Mesothelial cell of epicardium (in vitro differentiated cells): ENCODE measurements around the gene PLEKHA5. TPM values are rescaled to one million over a fixed set of nuclear protein-coding genes. Genes with fewer than 3 reads are reported as not detected.

ENCODE experiments used
- DNase-seq, 2 experiments: peaks; one replicate each; pipeline ENCODE4 v3.0.0; 2021; ENCODE audit warnings: low spot score in 2 of 2; ENCODE audit not compliant: unreplicated experiment in 2 of 2
- H3K27ac Mint-ChIP-seq: 2 replicates; pipeline ENCODE4 v1.8.0; 2021; ENCODE audit warnings: mixed read lengths
- H3K27me3 Mint-ChIP-seq: 2 replicates; pipeline ENCODE4 v1.8.0; 2021; ENCODE audit warnings: low read depth, mixed read lengths
- H3K36me3 Mint-ChIP-seq: 2 replicates; pipeline ENCODE4 v1.8.0; 2021; ENCODE audit warnings: mixed read lengths
- H3K4me1 Mint-ChIP-seq: 2 replicates; pipeline ENCODE4 v1.8.0; 2021; ENCODE audit warnings: mixed read lengths
- H3K4me3 Mint-ChIP-seq: 2 replicates; pipeline ENCODE4 v1.8.0; 2021; ENCODE audit warnings: mild to moderate bottlenecking, moderate library complexity, mixed read lengths
- H3K9me3 Mint-ChIP-seq: 2 replicates; pipeline ENCODE4 v1.8.0; 2021; ENCODE audit warnings: mixed read lengths
- total RNA-seq: library from RNA; stranded (reverse); gene quantifications from 3 replicates; pipeline ENCODE4 v1.2.1, GENCODE V29; 2021
- TF ChIP-seq, protein P1 (sequence below): fragments of 200-600 bp; sonication (generic); IDR thresholded peaks from one replicate; pipeline ENCODE4 v1.5.0; 2021; ENCODE audit warnings: antibody characterized with exemption; ENCODE audit not compliant: unreplicated experiment

The PLEKHA5 gene
- total RNA-seq, 1 donor from 2014 or later = 52.0 TPM

DNA sequence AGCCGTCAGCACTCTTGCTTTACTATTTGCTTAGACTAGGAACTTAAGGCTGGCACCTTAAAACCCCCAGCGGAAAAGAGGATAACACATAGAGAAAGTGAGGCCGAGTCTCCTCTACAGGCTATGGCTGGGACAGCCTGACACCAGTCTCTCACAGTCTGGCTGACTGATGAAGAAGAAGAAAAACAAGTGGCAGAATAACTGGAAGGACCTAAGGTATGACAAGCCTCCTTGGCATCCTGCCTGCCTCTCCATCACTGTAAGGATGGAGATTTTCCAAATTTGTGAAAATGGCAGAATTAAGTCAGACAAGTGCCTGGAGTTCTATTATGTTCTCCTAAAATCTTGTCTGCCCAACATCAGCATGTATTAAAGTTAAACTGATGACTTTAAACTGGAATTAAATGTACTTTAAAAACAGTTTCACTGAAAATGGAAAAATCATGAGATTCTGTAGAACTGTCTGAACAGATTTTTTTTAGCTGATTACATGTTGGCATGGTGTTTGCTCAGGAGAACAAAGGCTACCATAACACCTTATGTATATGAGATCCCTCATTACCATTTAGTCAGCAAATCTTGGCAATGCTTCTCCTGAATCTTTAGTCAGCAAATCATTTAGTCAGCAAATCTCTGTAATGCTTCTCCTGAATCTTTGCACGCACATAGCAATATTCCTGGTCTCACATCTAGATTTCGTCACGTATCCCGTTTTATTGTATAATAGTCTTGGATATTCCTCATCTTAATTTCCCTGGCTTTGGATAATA is 169.5 kb downstream of the PLEKHA5 start:
- H3K27ac Mint-ChIP-seq = no peak overlapping the region
- DNase-seq = no peak

DNA sequence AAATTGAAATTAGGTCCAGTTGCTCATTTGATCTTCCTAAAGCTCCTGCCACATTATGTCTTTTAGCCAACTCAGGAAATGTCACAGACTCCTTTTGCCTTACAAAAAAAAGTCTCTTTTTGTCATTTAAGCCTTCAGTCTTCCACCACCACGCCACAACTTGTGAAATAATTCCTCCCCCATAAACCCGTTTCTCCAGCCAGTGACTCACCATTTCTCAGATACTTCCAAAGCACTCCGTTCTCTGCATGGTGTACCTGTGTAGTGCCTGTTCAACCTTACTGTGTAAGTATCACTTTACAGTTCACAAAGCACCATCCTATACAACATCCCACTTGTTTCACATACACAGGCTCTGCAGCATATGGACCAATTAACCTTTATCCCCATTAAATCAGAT is 170.2 kb downstream of the PLEKHA5 start:
- peaks cover 13% of the 10 kb centered on the region for H3K4me1 Mint-ChIP-seq
- no peaks in the 10 kb centered on the region for H3K9me3 Mint-ChIP-seq
- no peak overlapping the region for H3K4me3 Mint-ChIP-seq
- H3K27me3 Mint-ChIP-seq = no peaks in the 10 kb centered on the region
- TF ChIP-seq, protein P1, sequence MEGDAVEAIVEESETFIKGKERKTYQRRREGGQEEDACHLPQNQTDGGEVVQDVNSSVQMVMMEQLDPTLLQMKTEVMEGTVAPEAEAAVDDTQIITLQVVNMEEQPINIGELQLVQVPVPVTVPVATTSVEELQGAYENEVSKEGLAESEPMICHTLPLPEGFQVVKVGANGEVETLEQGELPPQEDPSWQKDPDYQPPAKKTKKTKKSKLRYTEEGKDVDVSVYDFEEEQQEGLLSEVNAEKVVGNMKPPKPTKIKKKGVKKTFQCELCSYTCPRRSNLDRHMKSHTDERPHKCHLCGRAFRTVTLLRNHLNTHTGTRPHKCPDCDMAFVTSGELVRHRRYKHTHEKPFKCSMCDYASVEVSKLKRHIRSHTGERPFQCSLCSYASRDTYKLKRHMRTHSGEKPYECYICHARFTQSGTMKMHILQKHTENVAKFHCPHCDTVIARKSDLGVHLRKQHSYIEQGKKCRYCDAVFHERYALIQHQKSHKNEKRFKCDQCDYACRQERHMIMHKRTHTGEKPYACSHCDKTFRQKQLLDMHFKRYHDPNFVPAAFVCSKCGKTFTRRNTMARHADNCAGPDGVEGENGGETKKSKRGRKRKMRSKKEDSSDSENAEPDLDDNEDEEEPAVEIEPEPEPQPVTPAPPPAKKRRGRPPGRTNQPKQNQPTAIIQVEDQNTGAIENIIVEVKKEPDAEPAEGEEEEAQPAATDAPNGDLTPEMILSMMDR = no peak
- peaks cover 14% of the 10 kb centered on the region for H3K36me3 Mint-ChIP-seq
- H3K27ac Mint-ChIP-seq = peak overlapping the region; percentile 7
- DNase-seq = no peak

More for the DNA sequence above, 169.5 kb downstream of the PLEKHA5 start:
- Mint-ChIP-seq H3K4me1 (peaks cover 13% of the 10 kb centered on the region), H3K9me3 (no peaks in the 10 kb centered on the region), H3K27me3 (no peaks in the 10 kb centered on the region), H3K4me3 (no peak overlapping the region), H3K36me3 (peaks cover 14% of the 10 kb centered on the region)
- TF ChIP-seq, protein P1 = no peak

DNA sequence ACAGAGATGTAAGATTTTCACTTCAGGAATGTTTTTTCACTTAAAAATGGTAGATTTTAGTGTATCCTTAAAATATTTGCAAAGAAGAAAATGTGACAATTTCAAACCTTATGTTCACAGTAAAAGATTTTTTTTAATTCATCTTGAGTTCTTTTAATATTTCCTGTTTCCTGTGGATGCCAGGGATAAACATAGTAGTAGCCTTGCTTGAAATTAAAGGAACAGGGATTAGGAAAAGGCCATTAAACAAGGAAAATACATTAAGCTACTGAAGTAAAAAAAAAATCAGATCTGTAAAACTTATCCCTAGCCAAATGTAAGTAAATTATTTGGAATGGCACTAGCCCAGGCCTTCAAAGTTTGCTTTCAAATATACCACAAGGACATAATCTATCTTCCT is 171.7 kb downstream of the PLEKHA5 start:
- no peak for DNase-seq
- Mint-ChIP-seq H3K4me3 (no peak overlapping the region), H3K9me3 (no peaks in the 10 kb centered on the region), H3K27me3 (no peaks in the 10 kb centered on the region), H3K27ac (no peak overlapping the region), H3K4me1 (peaks cover 10% of the 10 kb centered on the region), H3K36me3 (peaks cover 21% of the 10 kb centered on the region)
- TF ChIP-seq, protein P1 = no peak

DNA sequence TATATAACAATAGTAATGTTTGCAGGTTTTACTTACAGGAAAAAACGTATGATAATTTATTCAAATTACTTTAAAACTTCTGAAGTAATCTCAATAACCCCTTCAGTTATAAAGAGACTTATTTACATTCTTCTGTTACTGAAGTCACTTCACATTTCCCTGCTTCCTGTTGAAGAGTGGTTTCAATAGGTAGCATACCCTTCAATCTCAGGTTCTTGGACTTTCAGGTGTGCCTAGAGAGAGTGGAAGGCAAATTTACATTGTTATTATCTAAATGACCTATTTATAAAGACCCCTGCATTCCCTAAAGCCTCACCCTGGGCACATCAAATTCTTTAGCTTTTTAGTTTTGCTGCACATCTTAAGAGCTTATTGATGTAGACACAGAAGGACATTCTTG is 172.2 kb downstream of the PLEKHA5 start:
- TF ChIP-seq, protein P1 = no peak
- no peak for DNase-seq
- H3K4me3 Mint-ChIP-seq = no peak overlapping the region
- no peaks in the 10 kb centered on the region for H3K27me3 Mint-ChIP-seq
- H3K27ac Mint-ChIP-seq = peak overlapping the region; percentile 47
- H3K4me1 Mint-ChIP-seq = peaks cover 10% of the 10 kb centered on the region
- peaks cover 21% of the 10 kb centered on the region for H3K36me3 Mint-ChIP-seq
- peaks cover 2% of the 10 kb centered on the region for H3K9me3 Mint-ChIP-seq

DNA sequence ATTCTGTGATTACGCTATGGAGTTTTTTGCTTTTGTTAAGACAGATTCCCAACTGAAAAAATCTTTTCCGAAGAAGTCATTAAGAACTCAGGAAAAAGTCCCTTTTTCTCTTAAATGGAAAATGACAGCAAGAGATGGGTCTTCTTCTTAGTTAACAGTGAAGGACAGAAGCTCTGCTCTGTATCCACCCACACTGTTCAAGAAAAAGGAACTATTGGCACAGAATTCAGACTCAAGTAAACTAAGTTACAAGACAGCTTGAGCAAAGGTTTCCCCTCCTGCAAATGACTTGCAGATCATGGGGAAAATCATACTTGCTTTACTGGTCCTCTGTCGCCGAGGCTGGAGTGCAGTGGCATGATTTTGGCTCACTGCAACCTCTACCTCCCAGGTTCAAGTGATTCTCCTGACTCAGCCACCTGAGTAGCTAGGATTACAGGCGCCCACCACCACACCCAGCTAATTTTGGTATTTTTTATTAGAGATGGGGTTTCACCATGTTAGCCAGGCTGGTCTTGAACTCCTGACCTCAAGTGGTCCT is 172.6 kb downstream of the PLEKHA5 start:
- Mint-ChIP-seq H3K27me3 (no peaks in the 10 kb centered on the region), H3K9me3 (peaks cover 3% of the 10 kb centered on the region), H3K4me1 (peaks cover 10% of the 10 kb centered on the region), H3K4me3 (no peak overlapping the region), H3K27ac (peak overlapping the region; percentile 47), H3K36me3 (peaks cover 24% of the 10 kb centered on the region)
- TF ChIP-seq, protein P1 = no peak
- no peak for DNase-seq
